Activated T-helper 1 cell treated with anti-CD3 and anti-CD28 coated beads, Interleukin-12 subunit alpha, Interleukin-12 subunit beta, Interleukin-2, Interleukin-4 antibody, amounts not matched to agents 30 ng/mL and 10 ng/mL and 1 ng/mL, durations not matched to agents 14 hours and 24 hours and 36 hours (primary cell): ENCODE measurements around the gene PLEKHM2. TPM values are rescaled to one million over a fixed set of nuclear protein-coding genes. Genes with fewer than 3 reads are reported as not detected.

Experiments used
- DNase-seq: peaks from one replicate; pipeline ENCODE4 v3.0.0; 2021; ENCODE audit warnings: low spot score
- H3K27ac Mint-ChIP-seq: one replicate; pipeline ENCODE4 v1.8.0; 2021; ENCODE audit warnings: mild to moderate bottlenecking, mixed read lengths
- H3K27me3 Mint-ChIP-seq: one replicate; pipeline ENCODE4 v1.8.0; 2022; ENCODE audit warnings: mild to moderate bottlenecking, moderate library complexity, mixed read lengths; ENCODE audit not compliant: insufficient read depth
- H3K36me3 Mint-ChIP-seq: one replicate; pipeline ENCODE4 v1.8.0; 2021; ENCODE audit warnings: low read depth, mixed read lengths
- H3K4me1 Mint-ChIP-seq: one replicate; pipeline ENCODE4 v1.8.0; 2021; ENCODE audit warnings: low read depth, mixed read lengths
- H3K4me3 Mint-ChIP-seq: one replicate; pipeline ENCODE4 v1.8.0; 2021; ENCODE audit warnings: mild to moderate bottlenecking, moderate library complexity, mixed read lengths
- H3K9me3 Mint-ChIP-seq: one replicate; pipeline ENCODE4 v1.8.0; 2021; ENCODE audit warnings: mixed read lengths
- intact Hi-C: fragments of 100-400 bp; cut with micrococcal nuclease; formaldehyde crosslinking; loops from one replicate; pipeline ENCODE4 v1.15.1; 2024
- total RNA-seq: library from RNA; stranded (reverse); gene quantifications from 2 replicates; pipeline ENCODE4 v1.2.3, GENCODE V29; 2022

Gene PLEKHM2
- total RNA-seq, 1 donor from 2014 or later: 66.2 TPM

DNA sequence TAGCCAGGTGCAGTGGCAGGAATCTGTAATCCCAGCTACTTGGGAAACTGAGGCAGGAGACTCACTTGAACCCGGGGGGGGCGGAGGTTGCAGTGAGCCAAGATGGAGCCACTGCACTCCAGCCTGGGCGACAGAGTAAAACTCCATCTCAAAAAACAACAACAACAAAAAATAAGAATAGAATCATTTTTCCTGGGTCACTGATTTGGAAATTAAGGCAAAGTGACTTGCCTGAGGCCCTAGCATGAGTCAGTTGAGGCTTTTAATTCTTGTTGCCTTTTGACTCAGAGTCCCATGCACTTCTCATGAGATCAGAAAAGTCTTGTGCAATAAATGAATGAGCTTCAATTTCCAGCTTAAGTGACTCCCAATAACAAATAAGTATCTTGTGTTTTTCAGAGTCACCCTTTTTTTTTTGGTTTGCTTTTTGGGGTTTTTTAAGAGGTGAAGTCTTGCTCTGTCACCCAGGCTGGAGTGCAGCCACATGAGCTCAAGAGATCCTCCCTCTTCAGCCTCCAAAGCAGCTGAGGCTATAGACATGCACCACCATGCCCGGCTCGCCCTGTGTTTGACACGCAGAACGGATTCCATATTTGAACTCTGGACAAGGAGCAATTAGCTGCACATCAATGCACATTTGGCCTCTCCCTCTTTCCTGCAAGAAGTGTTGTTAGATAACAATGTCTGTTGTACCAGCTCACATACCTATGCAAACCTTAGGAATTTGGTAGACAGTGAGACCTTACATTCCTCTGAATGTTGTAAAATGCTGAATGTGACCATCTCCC lies 3.4 kb upstream of the PLEKHM2 start:
- peaks cover 2% of the 10 kb centered on the region for H3K27me3 Mint-ChIP-seq
- H3K4me3 Mint-ChIP-seq: no peak overlapping the region
- peak overlapping the region; percentile 47 for H3K27ac Mint-ChIP-seq
- H3K4me1 Mint-ChIP-seq: peaks cover 16% of the 10 kb centered on the region
- no peak for DNase-seq
- H3K9me3 Mint-ChIP-seq: no peaks in the 10 kb centered on the region
- intact Hi-C loops: loop anchor here (1.0 to 5.0 kb wide), 2 partner anchors 62 to 83 kb away; no protein-coding TSS in a partner anchor
- H3K36me3 Mint-ChIP-seq: no peaks in the 10 kb centered on the region

DNA sequence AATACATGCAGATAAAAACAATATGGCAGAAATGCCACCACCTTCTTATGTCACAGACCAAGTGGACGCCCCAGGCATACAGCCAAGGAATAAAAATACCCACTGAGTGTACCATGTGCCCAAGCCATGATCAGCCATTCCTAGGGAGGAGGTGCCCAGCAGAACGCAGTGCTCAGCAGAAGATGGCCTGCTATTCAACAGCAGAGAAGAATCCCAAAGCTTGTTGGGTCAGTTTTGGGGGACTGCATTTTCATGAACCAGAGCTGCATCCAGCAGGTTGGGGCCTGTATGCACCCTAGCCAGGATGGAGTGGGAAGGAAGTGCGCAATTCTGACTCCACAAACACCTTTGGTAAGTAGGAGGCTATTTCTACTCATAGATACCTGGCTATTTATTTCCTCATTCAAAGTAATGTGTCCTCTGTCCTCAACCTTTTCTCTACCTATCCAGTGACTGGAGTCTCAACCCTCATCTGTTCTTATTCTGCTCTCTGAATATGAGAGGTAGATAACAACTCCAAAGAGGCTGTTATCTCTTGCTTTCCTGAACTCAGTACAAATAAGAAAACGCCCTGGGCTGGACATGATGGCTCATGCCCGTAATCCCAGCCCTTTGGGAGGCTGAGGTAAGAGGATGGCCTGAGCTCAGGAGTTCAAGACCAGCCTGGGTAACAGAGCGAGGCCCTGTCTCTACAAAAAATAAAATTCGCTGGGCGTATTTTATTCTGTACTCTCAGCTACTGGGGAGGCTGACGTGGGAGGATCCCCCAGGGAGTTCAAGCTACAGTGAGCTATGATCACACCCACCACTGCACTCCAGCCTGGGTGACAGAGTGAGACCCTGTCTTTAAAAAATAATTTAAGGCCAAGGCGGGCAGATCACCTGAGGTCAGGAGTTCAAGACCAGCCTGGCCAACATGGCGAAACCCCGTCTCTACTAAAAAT lies 2.5 kb upstream of the PLEKHM2 start:
- peaks cover 20% of the 10 kb centered on the region for H3K4me1 Mint-ChIP-seq
- H3K27ac Mint-ChIP-seq: no peak overlapping the region
- intact Hi-C loops: loop anchor here (5.0 kb wide), 1 partner anchor 84 kb away; no protein-coding TSS in a partner anchor
- no peaks in the 10 kb centered on the region for H3K9me3 Mint-ChIP-seq
- DNase-seq: no peak
- H3K36me3 Mint-ChIP-seq: no peaks in the 10 kb centered on the region
- H3K4me3 Mint-ChIP-seq: peak overlapping the region; percentile 39
- peaks cover 2% of the 10 kb centered on the region for H3K27me3 Mint-ChIP-seq

DNA sequence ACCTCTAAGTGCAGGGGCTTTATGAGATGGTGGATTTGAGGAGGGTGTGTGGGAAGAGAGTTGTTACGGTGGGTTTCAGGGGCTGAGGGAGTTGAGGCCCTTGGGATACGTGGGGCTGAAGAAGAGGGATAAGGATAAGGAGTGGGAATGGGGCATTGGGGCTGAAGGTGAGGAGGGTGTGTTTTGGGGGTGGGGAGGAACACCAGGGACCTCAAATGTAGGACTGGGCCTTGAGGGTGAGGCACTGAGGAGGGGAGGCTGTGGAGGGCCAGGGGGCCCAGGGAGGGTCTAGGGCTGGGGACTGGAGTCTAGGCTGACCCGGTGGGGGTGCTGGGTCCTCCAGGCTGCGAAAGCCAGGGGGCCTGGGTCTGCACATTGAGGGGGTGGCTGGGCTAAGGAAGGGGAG lies 1.2 kb upstream of the PLEKHM2 start:
- Mint-ChIP-seq H3K4me3 (peak overlapping the region; percentile 90), H3K36me3 (peaks cover 6% of the 10 kb centered on the region), H3K4me1 (peaks cover 28% of the 10 kb centered on the region), H3K9me3 (no peaks in the 10 kb centered on the region), H3K27me3 (peaks cover 2% of the 10 kb centered on the region), H3K27ac (peak overlapping the region; percentile 97)
- intact Hi-C loops: loop anchor here (5.0 kb wide), 1 partner anchor 86 kb away; no protein-coding TSS in a partner anchor
- DNase-seq: no peak

- Mint-ChIP-seq H3K4me1 (peaks cover 31% of the 10 kb centered on the region), H3K36me3 (peaks cover 8% of the 10 kb centered on the region), H3K27ac (peak overlapping the region; percentile 97), H3K9me3 (no peaks in the 10 kb centered on the region), H3K27me3 (peaks cover 2% of the 10 kb centered on the region), H3K4me3 (peak overlapping the region; percentile 90)
- intact Hi-C loops: loop anchor here (1.0 to 5.0 kb wide), 4 partner anchors 67 to 157 kb away; partner anchors contain the start of gene DNAJC16
- DNase-seq: no peak
Observed at GRCh38 chr1:15683345-15684039, 628 bp upstream of the PLEKHM2 start.

DNA sequence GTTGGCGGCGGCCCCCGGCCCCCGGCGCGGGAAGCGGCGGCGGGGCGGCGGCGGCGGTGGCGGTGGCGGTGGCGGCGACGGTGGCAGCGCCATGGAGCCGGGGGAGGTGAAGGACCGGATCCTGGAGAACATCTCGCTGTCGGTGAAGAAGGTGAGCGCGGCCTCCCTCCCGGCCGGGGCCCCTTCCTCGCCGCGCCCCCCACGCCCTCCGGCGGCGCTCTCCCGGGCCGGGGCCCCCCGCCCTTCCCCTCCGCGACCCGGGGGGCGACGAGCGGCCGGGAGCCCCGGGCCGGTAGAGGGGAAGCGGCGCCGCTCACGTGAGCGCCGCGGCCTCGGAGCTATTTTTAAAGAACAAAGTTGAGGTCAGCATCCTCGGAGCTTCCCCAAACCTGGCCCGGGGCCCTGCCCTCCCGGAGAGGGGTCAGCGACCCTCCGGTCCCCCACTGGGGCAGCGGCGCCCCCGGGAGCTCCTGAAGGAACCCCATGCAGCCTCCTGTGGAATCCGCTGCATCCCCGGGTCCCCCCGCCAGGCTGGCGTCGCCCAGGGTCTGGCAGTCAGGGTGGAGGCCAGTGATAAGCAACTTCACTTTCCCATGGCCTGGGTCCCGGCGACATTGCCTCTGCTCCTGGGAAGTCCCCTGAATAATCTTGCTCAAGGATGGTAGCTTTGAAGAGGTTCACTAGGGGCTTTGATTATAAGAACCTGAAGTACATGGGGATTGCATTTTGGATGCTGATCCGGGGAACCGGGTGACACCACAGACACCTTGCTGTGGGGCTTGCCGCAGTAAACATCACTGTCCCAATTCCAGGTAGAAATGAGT lies 560 bp downstream of the PLEKHM2 start:
- Mint-ChIP-seq H3K4me3 (peak overlapping the region; percentile 88), H3K4me1 (peaks cover 31% of the 10 kb centered on the region), H3K27me3 (peaks cover 2% of the 10 kb centered on the region), H3K9me3 (no peaks in the 10 kb centered on the region), H3K36me3 (peaks cover 8% of the 10 kb centered on the region), H3K27ac (peak overlapping the region; percentile 86)
- DNase-seq: peak; percentile 18
- intact Hi-C loops: loop anchor here (1.0 to 5.0 kb wide), 4 partner anchors 68 to 158 kb away; partner anchors contain the start of gene DNAJC16

- Mint-ChIP-seq H3K27ac (no peak overlapping the region), H3K27me3 (peaks cover 2% of the 10 kb centered on the region), H3K9me3 (no peaks in the 10 kb centered on the region), H3K4me3 (peak overlapping the region; percentile 88), H3K36me3 (peaks cover 10% of the 10 kb centered on the region), H3K4me1 (peaks cover 29% of the 10 kb centered on the region)
- intact Hi-C loops: loop anchor here (2.0 kb wide), 1 partner anchor 159 kb away; the partner anchor contains the start of gene DNAJC16
- no peak for DNase-seq
Observed at GRCh38 chr1:15685820-15686219, 1.7 kb downstream of the PLEKHM2 start.

- H3K27ac Mint-ChIP-seq: no peak overlapping the region
- DNase-seq: no peak
- peaks cover 24% of the 10 kb centered on the region for H3K4me1 Mint-ChIP-seq
- H3K4me3 Mint-ChIP-seq: peak overlapping the region; percentile 11
- H3K9me3 Mint-ChIP-seq: no peaks in the 10 kb centered on the region
- H3K36me3 Mint-ChIP-seq: peaks cover 10% of the 10 kb centered on the region
- intact Hi-C loops: no loop called here
- H3K27me3 Mint-ChIP-seq: peaks cover 2% of the 10 kb centered on the region
Observed at GRCh38 chr1:15687446-15687845, 3.3 kb downstream of the PLEKHM2 start.

DNA sequence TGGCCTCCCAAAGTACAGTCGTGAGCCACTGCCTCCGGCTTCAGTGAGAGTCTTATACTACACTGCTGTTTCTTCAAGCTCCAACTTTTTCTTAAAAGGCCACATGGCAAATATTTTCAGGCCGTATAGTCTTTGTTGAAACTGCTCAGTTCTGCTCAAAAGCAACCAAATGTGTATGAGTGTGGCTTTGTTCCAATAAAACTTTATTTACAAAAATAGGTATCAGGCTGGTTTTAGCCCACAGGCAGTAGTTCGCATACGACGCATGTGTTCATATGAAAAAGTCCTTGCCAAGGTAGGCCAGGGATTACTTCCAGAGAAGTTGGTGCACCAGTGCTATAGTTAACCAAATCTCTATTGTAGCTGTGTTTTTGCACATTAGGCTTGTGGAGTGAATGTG lies 6.2 kb downstream of the PLEKHM2 start:
- Mint-ChIP-seq H3K4me1 (peaks cover 29% of the 10 kb centered on the region), H3K4me3 (no peak overlapping the region), H3K27me3 (no peaks in the 10 kb centered on the region), H3K9me3 (no peaks in the 10 kb centered on the region), H3K36me3 (peaks cover 14% of the 10 kb centered on the region), H3K27ac (no peak overlapping the region)
- intact Hi-C loops: no loop called here
- DNase-seq: no peak

DNA sequence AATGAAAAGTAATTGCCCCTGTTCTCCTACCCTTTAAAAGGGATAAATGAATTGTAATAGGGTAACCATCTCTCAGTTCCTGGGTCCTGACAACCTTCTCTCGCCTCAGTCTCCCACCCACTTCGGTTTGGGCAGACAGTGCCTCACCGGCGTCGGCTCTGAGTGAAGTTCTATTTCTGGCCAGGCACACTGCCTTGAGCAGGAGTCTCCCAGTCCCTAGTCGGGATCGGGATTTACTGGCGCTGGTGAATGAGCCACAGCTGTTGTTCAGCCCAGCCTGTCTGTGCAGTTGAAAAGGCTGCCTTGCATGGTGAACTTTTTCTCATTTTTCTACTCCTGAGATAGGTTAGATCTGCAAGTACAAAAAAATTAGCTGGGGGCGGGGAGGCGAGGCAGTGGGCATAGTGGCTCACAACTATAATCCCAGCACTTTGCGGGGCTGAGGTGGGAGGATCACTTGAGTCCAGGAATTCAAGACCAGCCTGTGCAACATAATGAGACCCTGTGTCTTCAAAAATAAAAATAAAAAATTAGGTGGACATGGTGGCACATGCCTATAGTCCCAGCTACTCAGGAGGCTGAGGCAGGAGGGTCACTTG lies 7.4 kb downstream of the PLEKHM2 start:
- H3K27ac Mint-ChIP-seq: peak overlapping the region; percentile 18
- DNase-seq: no peak
- H3K4me1 Mint-ChIP-seq: peaks cover 24% of the 10 kb centered on the region
- no peaks in the 10 kb centered on the region for H3K27me3 Mint-ChIP-seq
- H3K4me3 Mint-ChIP-seq: no peak overlapping the region
- intact Hi-C loops: no loop called here
- H3K9me3 Mint-ChIP-seq: no peaks in the 10 kb centered on the region
- peaks cover 14% of the 10 kb centered on the region for H3K36me3 Mint-ChIP-seq

DNA sequence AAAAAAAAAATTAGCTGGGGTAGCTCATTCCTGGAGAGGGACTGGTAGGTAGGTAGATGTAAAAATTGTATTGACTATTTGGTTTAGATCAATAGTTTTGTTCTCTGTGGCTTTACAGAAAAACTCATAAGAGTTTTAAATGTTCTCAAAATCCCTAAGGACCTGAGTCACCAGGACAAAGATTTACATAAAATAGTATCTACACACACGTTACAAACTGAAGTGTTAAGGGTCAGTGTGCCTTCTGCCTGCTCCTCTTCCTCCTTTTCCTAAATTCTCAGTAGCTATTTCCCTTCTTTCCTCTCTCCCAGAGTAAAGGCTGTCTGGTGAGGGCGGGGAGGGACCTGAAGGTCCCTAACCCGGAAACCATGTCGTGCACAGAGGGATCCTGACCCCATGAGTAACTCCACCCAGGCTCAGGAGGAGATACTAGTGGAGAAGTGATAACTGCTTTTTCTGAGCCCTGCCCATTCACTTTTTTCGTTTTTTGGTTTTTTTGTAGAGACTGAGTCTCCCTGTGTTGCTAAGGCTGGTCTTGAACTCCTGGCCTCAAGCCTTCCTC lies 8.1 kb downstream of the PLEKHM2 start:
- Mint-ChIP-seq H3K4me1 (peaks cover 30% of the 10 kb centered on the region), H3K27me3 (no peaks in the 10 kb centered on the region), H3K9me3 (no peaks in the 10 kb centered on the region), H3K36me3 (peaks cover 15% of the 10 kb centered on the region), H3K27ac (peak overlapping the region; percentile 75), H3K4me3 (no peak overlapping the region)
- intact Hi-C loops: no loop called here
- no peak for DNase-seq

DNA sequence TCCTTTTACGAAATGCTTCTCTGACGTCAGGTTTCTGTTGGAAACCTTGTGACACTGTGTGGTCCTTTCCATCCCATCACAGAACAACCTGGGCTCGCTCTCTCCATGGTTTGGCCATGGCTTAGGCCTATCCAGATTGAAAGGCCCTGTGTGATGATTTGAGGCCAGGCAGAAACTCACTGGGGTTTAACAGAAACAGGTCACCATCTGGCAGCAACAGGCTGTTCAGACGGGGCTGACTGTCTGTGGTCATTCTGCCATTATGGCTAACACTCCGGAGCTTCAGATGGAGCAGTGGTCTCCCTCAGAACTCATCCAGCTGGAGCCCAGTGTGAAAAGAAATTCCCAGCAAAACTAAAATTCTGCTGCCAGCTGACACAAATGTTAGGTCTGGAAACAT lies 9.3 kb downstream of the PLEKHM2 start:
- intact Hi-C loops: no loop called here
- Mint-ChIP-seq H3K9me3 (no peaks in the 10 kb centered on the region), H3K4me3 (no peak overlapping the region), H3K27ac (no peak overlapping the region), H3K36me3 (peaks cover 10% of the 10 kb centered on the region), H3K4me1 (peaks cover 28% of the 10 kb centered on the region), H3K27me3 (no peaks in the 10 kb centered on the region)
- no peak for DNase-seq
